Activated CD8-positive, alpha-beta T cell treated with anti-CD3 and anti-CD28 coated beads for 36 hours (primary cell): ENCODE measurements around the gene FEM1B. TPM values are rescaled to one million over a fixed set of nuclear protein-coding genes. Genes with fewer than 3 reads are reported as not detected.

Experiments used
- ATAC-seq: fragments of 200-7000 bp; cut with Tn5 transposase; one replicate; pipeline ENCODE4 v1.10.0; 2021; ENCODE audit warnings: mild to moderate bottlenecking, moderate library complexity
- CTCF ChIA-PET: fragments of 350-600 bp; sonication (Branson Sonifier 250); formaldehyde crosslinking; loops from one replicate; lab custom pipeline; 2021; ENCODE audit warnings: antibody characterized with exemption; lab: Charles Lee
- POLR2A ChIA-PET: fragments of 350-600 bp; sonication (Branson Sonifier 250); formaldehyde crosslinking; loops from one replicate; lab custom pipeline; 2021; ENCODE audit warnings: antibody characterized with exemption; lab: Charles Lee
- DNase-seq: peaks from one replicate; pipeline ENCODE4 v3.0.0-alpha.2; 2020
- H3K27ac Mint-ChIP-seq: one replicate; pipeline ENCODE4 v1.8.0; 2021; ENCODE audit warnings: mild to moderate bottlenecking, mixed read lengths
- H3K27me3 Mint-ChIP-seq: one replicate; pipeline ENCODE4 v1.8.0; 2021; ENCODE audit warnings: mixed read lengths
- H3K36me3 Mint-ChIP-seq: one replicate; pipeline ENCODE4 v1.8.0; 2021; ENCODE audit warnings: low read depth, mixed read lengths
- H3K4me1 Mint-ChIP-seq: one replicate; pipeline ENCODE4 v1.8.0; 2021; ENCODE audit warnings: low read depth, mixed read lengths
- H3K4me3 Mint-ChIP-seq: one replicate; pipeline ENCODE4 v1.8.0; 2021; ENCODE audit warnings: mild to moderate bottlenecking, moderate library complexity, mixed read lengths
- H3K9me3 Mint-ChIP-seq: one replicate; pipeline ENCODE4 v1.8.0; 2021; ENCODE audit warnings: mixed read lengths
- CTCF ChIP-seq: fragments of 200-600 bp; IDR thresholded peaks from one replicate; pipeline ENCODE4 v1.8.0; 2022; ENCODE audit warnings: antibody characterized with exemption, mild to moderate bottlenecking
- intact Hi-C: fragments of 100-400 bp; cut with micrococcal nuclease; formaldehyde crosslinking; loops from one replicate; pipeline ENCODE4 v1.10.0; 2022
- total RNA-seq, 2 experiments: library from RNA; stranded (reverse); gene quantifications; one replicate each; pipeline ENCODE4 v1.2.3, GENCODE V29; 2021

Gene FEM1B
- total RNA-seq, 2 experiments from 2014 or later, result 37.1 to 44.4 TPM

- Mint-ChIP-seq H3K4me3 (no peak overlapping the region), H3K36me3 (no peaks in the 10 kb centered on the region), H3K27ac (no peak overlapping the region), H3K27me3 (peaks cover 2% of the 10 kb centered on the region), H3K9me3 (no peaks in the 10 kb centered on the region), H3K4me1 (no peaks in the 10 kb centered on the region)
- intact Hi-C loops, result no loop called here
- no peak for TF ChIP-seq CTCF
- no peak for DNase-seq
- POLR2A ChIA-PET, result interaction anchor here (0.7 kb wide), 1 partner anchor 1187 kb away, joined by 3 read pairs; no protein-coding TSS in a partner anchor
- CTCF ChIA-PET, result interaction anchor here (1.1 to 2.1 kb wide), 3 partner anchors 27 to 221 kb away, joined by 3 to 13 read pairs (median 3); no protein-coding TSS in a partner anchor
- no peak for ATAC-seq
Observed at GRCh38 chr15:68333775-68334470, 56.4 kb downstream of the FEM1B start.

- Mint-ChIP-seq H3K27ac (no peak overlapping the region), H3K9me3 (no peaks in the 10 kb centered on the region), H3K36me3 (no peaks in the 10 kb centered on the region), H3K4me3 (no peak overlapping the region), H3K27me3 (peaks cover 2% of the 10 kb centered on the region), H3K4me1 (no peaks in the 10 kb centered on the region)
- intact Hi-C loops, result no loop called here
- ChIA-PET CTCF (interaction anchor here (1.1 to 2.1 kb wide), 3 partner anchors 28 to 220 kb away, joined by 3 to 13 read pairs (median 3); no protein-coding TSS in a partner anchor), POLR2A (interaction anchor here (0.7 kb wide), 1 partner anchor 1188 kb away, joined by 3 read pairs; no protein-coding TSS in a partner anchor)
- DNase-seq (no peak), ATAC-seq (no peak)
- TF ChIP-seq CTCF, result no peak
Observed at GRCh38 chr15:68334661-68335124, 57.1 kb downstream of the FEM1B start.

GRCh38 chr15:68335251-68335650, 57.7 kb downstream of the FEM1B start:
- Mint-ChIP-seq H3K27ac (no peak overlapping the region), H3K4me1 (no peaks in the 10 kb centered on the region), H3K4me3 (no peak overlapping the region), H3K36me3 (no peaks in the 10 kb centered on the region), H3K9me3 (no peaks in the 10 kb centered on the region), H3K27me3 (peaks cover 2% of the 10 kb centered on the region)
- TF ChIP-seq CTCF, result no peak
- ChIA-PET POLR2A (no interaction called here), CTCF (interaction anchor here (1.1 to 2.1 kb wide), 2 partner anchors 28 to 48 kb away, joined by 3 to 13 read pairs; no protein-coding TSS in a partner anchor)
- ATAC-seq (no peak), DNase-seq (no peak)
- intact Hi-C loops, result no loop called here

GRCh38 chr15:68335655-68336054, 58.1 kb downstream of the FEM1B start:
- no peak for TF ChIP-seq CTCF
- DNase-seq (no peak), ATAC-seq (no peak)
- Mint-ChIP-seq H3K27ac (no peak overlapping the region), H3K9me3 (no peaks in the 10 kb centered on the region), H3K4me3 (no peak overlapping the region), H3K36me3 (no peaks in the 10 kb centered on the region), H3K4me1 (no peaks in the 10 kb centered on the region), H3K27me3 (peaks cover 2% of the 10 kb centered on the region)
- intact Hi-C loops, result no loop called here
- ChIA-PET CTCF (no interaction called here), POLR2A (no interaction called here)

GRCh38 chr15:68336516-68336915, 59.0 kb downstream of the FEM1B start:
- DNase-seq (no peak), ATAC-seq (no peak)
- no peaks in the 10 kb centered on the region for H3K4me1 Mint-ChIP-seq
- no peaks in the 10 kb centered on the region for H3K9me3 Mint-ChIP-seq
- no peak for TF ChIP-seq CTCF
- H3K36me3 Mint-ChIP-seq, result no peaks in the 10 kb centered on the region
- intact Hi-C loops, result no loop called here
- POLR2A ChIA-PET, result no interaction called here
- H3K27ac Mint-ChIP-seq, result no peak overlapping the region
- CTCF ChIA-PET, result no interaction called here
- H3K27me3 Mint-ChIP-seq, result peaks cover 2% of the 10 kb centered on the region
- no peak overlapping the region for H3K4me3 Mint-ChIP-seq
